ENCODE measurements around the gene SH3BGRL. TPM values are rescaled to one million over a fixed set of nuclear protein-coding genes. Genes with fewer than 3 reads are reported as not detected.

Gene SH3BGRL
- polyA plus RNA-seq, 1 experiment, result 276 TPM

- POLR2A ChIA-PET, result no interaction called here
- Histone ChIP-seq H3K4me3 (ENCODE audit: low read depth, low read length) (no peak overlapping the region), H3K9me3 (ENCODE audit: control insufficient read depth, insufficient read depth, low read length) (no peaks in the 10 kb centered on the region), H3K27ac (ENCODE audit: low read depth, low read length) (no peak overlapping the region), H3K27me3 (ENCODE audit: control insufficient read depth, insufficient read depth, low read length) (no peaks in the 10 kb centered on the region)
- TF ChIP-seq CTCF (IDR thresholded peaks at IDR 0.05; ENCODE audit: low read depth, low read length), result no peak
- CTCF ChIA-PET, result no interaction called here
- no peak for DNase-seq (ENCODE audit: low read depth, low spot score)
Measured at GRCh38 chrX:81263059-81263458, 61.2 kb downstream of the SH3BGRL start.

GRCh38 chrX:81278616-81279015 is 76.7 kb downstream of the SH3BGRL start:
- no peak for TF ChIP-seq CTCF (IDR thresholded peaks at IDR 0.05; ENCODE audit: low read depth, low read length)
- no peak overlapping the region for H3K27ac ChIP-seq (ENCODE audit: low read depth, low read length)
- CTCF ChIA-PET, result no interaction called here
- no peaks in the 10 kb centered on the region for H3K9me3 ChIP-seq (ENCODE audit: control insufficient read depth, insufficient read depth, low read length)
- H3K4me3 ChIP-seq (ENCODE audit: low read depth, low read length), result no peak overlapping the region
- POLR2A ChIA-PET, result no interaction called here
- no peaks in the 10 kb centered on the region for H3K27me3 ChIP-seq (ENCODE audit: control insufficient read depth, insufficient read depth, low read length)
- no peak for DNase-seq (ENCODE audit: low read depth, low spot score)

- DNase-seq (ENCODE audit: low read depth, low spot score), result no peak
- CTCF ChIA-PET, result no interaction called here
- TF ChIP-seq CTCF (IDR thresholded peaks at IDR 0.05; ENCODE audit: low read depth, low read length), result 0 out of 2 replicates have a peak, but pooled peaks have one; percentile 8
Measured at GRCh38 chrX:81280148-81280547, 78.2 kb downstream of the SH3BGRL start.

GRCh38 chrX:81286075-81286474 is 84.2 kb downstream of the SH3BGRL start:
- Histone ChIP-seq H3K27ac (ENCODE audit: low read depth, low read length) (peak overlapping the region; percentile 11), H3K4me3 (ENCODE audit: low read depth, low read length) (no peak overlapping the region), H3K9me3 (ENCODE audit: control insufficient read depth, insufficient read depth, low read length) (no peaks in the 10 kb centered on the region), H3K27me3 (ENCODE audit: control insufficient read depth, insufficient read depth, low read length) (no peaks in the 10 kb centered on the region)
- ChIA-PET CTCF (no interaction called here), POLR2A (no interaction called here)
- TF ChIP-seq CTCF (IDR thresholded peaks at IDR 0.05; ENCODE audit: low read depth, low read length), result no peak
- no peak for DNase-seq (ENCODE audit: low read depth, low spot score)

More at GRCh38 chrX:81280148-81280547, 78.2 kb downstream of the SH3BGRL start:
- Histone ChIP-seq H3K27me3 (ENCODE audit: control insufficient read depth, insufficient read depth, low read length) (no peaks in the 10 kb centered on the region), H3K9me3 (ENCODE audit: control insufficient read depth, insufficient read depth, low read length) (no peaks in the 10 kb centered on the region), H3K27ac (ENCODE audit: low read depth, low read length) (no peak overlapping the region), H3K4me3 (ENCODE audit: low read depth, low read length) (no peak overlapping the region)
- POLR2A ChIA-PET, result no interaction called here

- no peak overlapping the region for H3K4me3 ChIP-seq (ENCODE audit: low read depth, low read length)
- H3K27ac ChIP-seq (ENCODE audit: low read depth, low read length), result no peak overlapping the region
- no peak for TF ChIP-seq CTCF (IDR thresholded peaks at IDR 0.05; ENCODE audit: low read depth, low read length)
- no peaks in the 10 kb centered on the region for H3K9me3 ChIP-seq (ENCODE audit: control insufficient read depth, insufficient read depth, low read length)
- DNase-seq (ENCODE audit: low read depth, low spot score), result no peak
- ChIA-PET POLR2A (no interaction called here), CTCF (no interaction called here)
- no peaks in the 10 kb centered on the region for H3K27me3 ChIP-seq (ENCODE audit: control insufficient read depth, insufficient read depth, low read length)
Measured at GRCh38 chrX:81286608-81287007, 84.7 kb downstream of the SH3BGRL start.
